GM19455 (cell line): ENCODE measurements around the gene SLC44A5.
"Not testable (repeated sequence)": the region's sequence is repeated elsewhere in the genome, so short reads cannot be mapped to it uniquely, and the experiment has no call there.

Experiments
- ATAC-seq: cut with Tn5 transposase; IDR thresholded peaks from one replicate; pipeline ENCODE4 v1.9.1; 2021; ENCODE audit not compliant: unreplicated experiment

The SLC44A5 gene

DNA sequence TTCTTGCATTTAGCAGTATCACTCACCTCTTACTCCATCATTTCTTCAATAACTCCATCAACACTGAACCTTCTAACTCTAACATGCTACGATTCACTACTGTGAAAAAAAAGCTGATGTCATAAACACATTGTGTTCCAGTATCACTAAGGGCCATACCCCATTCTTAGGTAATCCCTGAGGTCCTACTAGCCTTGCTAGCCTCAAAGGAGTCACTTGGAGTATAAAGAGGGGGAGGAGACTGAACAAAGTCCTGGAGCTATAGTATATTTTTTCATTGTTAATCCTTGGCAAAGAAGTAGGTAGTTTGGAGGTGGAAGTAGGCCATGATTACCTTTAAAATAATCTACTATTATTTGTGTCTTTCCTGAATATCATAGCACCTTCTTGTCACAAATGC lies at the start of gene SLC44A5:
Gene SLC44A5 (minus strand): TSS at position 101 of the 400 bp plus-strand sequence. CDS start 69,667 bp downstream, outside the sequence.
- no peak for ATAC-seq

DNA sequence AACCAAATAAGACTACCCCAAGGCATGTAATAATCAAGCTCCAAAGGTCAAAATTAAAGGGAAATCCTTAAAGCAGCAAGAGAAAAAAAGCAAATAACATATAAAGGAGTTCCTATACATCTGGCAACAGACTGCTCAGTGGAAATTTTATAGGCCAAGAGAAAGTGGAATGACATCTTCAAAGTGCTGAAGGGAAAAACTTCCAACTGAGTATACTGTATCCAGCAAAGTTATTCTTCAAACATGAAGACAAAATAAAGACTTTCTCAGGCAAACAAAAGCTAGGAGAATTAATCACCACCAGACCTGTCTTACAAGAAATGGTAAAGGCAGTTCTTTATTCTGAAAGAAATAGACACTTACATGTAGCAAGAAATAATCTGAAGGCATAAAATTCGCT lies 45.0 kb upstream of the SLC44A5 start:
- no peak for ATAC-seq

DNA sequence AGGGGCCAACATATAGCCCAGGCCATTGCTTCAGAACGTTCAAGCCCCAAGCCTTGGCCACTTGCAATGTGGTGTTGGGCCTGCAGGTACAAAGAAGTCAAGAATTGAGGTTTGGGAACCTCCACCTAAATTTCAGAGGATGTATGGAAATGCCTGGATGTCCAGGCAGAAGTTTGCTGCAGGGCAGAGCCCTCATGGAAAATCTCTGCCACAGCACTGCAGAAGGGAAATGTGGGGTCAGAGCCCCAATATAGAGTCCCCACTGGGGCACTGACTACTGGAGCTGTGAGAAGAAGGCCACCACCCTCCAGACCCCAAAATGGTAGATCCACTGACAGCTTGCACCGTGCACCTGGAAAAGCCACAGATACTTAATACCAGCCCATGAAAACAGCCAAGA lies 36.3 kb upstream of the SLC44A5 start:
- ATAC-seq = not testable (repeated sequence)

DNA sequence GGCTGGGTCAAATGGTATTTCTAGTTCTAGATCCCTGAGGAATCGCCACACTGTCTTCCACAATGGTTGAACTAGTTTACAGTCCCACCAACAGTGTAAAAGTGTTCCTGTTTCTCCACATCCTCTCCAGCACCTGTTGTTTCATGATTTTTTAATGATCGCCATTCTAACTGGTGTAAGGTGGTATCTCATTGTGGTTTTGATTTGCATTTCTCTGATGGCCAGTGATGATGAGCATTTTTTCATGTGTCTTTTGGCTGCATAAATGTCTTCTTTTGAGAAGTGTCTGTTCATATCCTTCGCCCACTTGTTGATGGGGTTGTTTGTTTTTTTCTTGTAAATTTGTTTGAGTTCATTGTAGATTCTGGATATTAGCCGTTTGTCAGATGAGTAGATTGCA lies 34.2 kb upstream of the SLC44A5 start:
- not testable (repeated sequence) for ATAC-seq

DNA sequence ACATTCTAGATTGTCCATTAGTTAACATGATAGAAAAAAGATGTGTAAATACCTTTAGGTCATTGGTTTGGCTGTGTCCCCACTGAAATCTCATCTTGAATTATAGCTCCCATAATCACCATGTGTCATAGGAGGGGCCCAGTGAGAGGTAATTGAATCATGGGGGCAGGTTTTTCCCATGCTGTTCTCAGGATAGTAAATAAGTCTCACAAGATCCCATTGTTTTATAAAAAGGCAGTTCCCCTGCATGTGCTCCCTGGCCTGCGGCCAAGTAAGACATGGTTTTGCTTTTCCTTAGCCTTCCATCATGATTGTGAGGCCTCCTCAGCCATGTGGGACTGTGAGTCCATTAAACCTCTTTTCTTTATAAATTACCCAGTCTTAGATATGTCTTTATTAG lies 32.5 kb upstream of the SLC44A5 start:
- ATAC-seq = no peak

DNA sequence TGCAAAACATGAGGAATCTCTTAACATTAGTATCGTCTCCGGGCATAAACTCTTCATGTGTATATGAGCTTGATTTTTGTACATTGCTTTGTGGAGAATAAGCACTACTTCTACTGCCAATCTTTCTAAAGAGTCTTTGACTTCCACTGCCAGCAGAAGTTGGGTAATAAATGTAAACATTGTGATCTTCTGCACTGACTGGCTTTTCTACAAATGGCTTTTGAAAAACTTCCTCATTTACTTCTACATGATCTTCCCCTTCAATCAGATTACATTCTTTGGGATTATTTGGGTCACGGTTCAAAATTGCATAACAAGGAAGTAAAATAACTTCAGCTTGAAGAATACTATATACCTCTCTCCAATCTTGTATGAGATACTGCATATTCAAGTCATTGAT lies 30.4 kb upstream of the SLC44A5 start:
- no peak for ATAC-seq

DNA sequence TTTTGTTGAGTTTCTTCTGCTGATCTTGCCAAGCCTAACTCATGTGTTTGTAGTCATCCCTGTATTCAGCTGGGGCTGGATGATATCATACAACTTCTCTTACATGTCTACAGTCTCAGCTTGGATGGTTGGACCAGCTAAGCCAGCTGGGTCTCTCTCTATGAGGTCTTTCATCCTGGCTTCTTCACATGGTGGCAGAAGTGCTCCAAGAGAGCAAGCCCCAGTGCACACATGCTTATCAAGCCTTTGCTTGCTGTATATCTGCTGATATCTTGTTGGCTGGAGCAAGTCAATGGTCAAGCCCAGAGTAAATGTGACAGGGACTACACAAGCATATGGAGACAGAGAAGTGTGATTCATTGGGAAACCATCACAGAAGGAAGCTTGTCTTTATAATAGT lies 29.2 kb upstream of the SLC44A5 start:
- no peak for ATAC-seq

DNA sequence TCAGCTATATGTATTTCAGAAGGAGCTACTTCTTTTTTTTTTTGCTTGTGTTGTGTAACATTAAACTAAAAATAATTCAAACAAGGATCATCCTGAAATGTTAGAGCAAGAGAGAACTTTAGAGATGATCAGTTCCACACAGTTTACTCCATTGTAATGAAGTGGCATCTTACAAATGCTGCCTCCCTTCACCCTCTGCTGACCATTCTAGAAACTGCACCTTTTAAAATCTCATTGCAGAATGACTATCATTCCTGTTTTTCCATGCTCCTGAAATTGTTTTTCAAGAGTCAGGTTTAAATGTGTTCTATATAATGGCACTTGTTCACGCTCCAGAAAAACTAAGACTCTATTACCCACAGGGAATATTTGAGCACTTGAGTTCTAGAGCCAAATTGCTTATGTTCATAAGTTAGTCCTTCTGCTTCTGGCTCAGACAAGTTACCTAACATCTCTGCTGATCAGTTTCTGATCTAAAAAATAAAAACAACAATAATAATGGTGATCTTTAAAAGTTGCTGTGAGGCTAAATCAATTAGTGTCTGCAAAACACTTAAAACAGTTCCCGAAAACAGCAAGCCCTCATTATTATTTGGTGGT lies 21.5 kb upstream of the SLC44A5 start:
- peak; percentile 84 for ATAC-seq

DNA sequence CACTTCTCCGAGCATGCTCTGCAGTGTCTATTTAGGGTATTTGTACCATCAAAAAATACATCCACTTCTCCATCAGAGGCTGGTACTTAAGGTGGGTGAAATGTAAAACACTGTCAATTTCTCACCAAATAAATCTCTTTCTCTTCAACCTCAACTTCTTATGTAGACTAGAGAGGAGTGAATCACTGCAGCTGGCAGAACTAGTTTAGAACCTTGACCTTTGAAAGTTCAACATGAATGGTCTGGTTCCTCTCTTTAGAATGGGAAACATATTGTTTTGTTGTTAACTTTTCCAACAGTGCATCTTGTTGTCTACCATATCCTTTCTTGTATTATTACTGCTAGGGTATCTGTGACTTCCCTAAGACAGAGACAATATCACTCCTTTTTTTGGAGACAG lies 20.1 kb upstream of the SLC44A5 start:
- no peak for ATAC-seq

DNA sequence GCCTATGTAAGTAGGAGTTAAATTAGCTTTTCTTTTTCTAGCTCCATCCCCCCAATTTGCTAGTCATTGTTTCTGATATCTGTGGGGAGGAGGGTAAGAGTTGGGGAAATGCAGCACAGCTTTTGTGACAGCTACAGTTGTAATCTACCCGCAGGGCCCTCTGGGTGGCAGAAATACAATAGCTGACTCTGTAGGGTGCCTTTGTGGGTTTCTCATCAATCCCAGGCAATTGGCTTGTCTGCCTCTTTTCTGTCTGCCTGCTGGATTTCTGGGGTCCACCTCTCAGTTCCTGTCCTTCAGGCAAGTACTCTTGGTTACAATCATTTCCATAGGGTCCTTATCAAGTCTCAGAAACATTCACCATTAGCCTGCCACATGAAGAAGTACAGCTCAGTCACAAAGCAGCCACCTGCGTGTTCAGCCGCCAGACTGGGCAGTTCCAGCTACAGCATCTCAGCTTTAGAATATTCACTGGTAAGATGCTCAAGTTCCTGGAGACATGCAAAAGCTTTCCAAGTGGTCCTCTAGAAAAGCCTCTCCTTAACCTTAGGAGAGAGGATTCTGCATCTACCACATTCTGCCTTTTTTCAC lies 19.2 kb upstream of the SLC44A5 start:
- ATAC-seq = no peak

DNA sequence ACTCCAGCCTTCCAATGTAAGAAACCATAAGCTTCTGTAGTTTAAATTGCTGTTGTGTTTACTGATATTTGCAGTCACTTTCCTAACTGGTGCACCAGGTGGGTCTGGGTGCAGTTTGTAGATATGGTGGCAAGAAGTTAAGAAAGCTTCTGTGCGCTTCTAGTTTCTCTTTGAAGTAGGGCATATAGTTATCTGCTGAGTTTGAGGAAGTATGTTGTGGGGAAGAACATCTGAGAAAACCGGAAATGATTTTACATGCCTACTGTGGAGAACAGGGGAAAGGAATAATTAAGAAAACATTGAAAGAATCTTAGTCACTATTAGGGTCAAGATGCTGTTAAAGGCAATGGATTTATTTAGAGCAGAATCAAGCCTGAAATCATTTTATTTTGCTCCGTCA lies 14.9 kb upstream of the SLC44A5 start:
- ATAC-seq = no peak

DNA sequence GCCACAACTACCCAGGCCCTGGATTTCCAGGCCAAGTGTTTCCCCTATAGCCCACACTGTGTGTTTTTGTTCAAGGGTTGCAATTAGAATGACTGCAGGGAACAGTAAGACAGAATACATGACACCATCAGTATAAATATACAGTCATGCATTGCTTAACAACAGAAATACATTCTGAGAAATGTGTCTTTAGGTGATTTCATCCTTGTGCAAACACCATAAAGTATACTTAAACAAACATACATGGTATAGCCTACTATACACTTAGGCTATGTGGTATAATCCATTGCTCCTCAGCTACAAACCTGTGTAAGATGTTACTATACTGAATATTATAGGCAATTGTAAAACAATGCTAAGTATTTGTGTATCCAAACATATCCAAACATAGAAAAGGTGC lies 7.5 kb upstream of the SLC44A5 start:
- ATAC-seq = no peak

DNA sequence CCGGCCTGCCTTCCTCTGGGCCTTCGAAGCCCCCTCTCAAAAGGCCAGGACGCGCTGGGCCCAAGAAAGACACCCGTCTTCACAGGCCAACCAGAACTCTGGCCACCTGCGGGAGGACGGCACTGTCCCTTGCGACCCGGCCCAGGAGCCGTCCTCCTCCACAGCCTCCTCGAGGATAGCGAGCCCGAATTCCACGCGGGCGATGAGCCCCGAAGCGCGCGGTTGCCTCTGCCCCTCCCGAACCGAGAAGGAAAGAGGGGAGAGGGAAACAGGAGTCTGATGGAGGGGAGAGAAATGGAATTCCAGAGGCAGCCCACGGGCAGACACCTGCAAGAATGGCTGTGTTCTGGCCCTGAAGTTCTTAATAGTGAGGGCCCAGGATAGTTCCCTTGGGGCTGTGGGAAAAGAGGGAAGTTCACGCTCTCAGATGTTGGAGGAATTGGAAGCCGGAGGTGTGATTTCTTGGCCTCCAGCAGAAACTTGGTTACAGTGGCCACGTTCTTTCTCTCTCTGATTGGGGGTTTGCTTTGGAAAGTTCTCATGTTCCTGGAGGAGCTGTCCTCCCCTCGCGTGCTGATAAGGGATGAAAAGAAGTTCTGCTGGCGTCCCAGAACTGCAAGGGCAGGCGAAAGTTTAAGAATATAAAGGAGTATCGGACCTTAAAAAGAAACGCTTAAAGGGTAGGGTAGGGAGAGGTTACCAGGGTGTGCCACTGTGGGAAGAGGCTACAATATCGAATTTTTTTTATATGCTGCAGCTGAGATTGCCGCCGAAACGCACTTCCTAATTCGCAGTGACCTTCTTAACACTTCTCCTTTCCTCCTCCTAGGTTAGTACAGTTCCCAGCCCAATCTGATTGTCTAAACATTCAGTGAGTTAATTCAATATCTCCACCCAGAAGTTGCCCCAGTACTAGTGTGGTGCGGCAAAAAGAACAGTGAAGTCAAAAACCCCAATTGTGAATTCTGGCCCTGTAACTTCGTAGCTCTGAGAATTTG lies 5.8 kb upstream of the SLC44A5 start:
- ATAC-seq = no peak

DNA sequence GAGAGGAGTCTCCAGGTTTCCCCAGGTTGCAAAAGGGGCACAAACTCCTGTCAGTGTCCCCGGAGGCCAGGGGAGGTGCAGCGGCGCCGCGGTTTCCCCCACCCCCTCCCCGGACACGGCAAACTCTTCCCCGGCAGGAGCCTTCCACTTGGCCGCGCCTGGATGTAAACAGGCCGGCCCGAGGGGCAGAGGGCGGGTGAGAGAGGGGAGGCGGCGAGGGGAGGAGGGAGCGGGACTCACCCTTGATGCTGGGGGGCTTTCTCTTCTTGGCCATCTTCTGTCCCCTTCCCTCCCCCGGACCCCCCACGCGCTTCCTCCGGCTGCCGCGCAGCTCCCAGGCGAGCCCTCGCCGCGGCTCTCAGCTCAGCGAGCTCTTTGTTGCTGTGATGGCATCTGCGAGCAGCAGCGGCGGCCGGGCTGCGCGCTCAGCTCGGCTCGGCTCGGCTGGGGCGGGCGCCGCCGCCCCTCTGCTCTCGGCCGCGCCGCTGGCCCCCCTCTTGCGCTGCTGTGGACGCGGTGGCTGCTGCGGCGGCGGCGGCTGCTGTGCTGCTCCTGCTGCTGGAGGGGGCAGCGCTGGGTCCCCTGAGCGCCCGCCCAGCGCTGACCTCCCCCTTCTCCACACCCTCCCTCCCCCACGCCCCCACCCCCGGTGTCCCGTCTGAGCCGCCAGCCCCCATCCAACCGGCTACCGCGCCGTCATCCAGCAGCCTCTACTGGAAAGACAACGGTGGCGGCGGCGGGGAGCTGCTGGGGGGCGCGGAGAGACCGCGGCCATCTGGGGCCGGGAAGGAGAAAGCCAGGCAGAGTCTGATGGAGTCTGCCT lies 4.9 kb upstream of the SLC44A5 start:
- no peak for ATAC-seq

DNA sequence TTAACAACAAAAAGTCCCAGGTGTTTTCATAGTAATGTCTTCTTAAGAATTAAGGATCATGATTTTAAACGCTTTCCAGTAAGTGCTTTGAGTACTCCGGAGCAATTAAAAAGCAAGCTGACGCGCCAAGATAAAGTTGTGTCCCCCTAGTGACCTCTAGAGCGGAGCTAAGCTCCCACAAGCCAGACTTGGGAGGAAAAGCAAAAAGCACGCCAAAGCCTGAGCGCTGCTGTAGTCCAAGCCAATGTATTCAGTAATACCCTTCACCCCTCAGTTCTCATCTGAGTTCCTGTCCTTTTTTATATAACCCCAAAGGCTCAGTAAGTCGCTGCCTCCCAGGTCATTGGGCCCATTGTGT lies 3.5 kb upstream of the SLC44A5 start:
- ATAC-seq = peak; percentile 9

DNA sequence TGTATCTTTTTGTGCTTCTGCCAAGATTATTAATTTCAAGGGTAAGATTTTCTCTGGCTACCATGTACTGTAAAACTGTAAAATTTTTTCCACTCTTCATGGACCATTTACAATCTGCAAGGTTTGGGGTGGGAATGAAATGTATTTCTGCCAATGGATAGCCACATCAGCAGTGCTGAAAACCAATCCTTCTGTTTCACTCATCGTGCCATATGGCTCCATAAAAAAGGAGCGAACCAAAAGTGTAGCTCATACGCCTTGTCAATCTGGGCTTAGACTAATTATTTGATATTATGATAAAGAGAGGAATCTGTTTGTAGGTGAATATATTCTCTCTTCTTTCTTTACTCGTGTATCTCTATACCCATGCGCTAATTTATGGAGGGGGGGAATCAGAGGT lies 3.0 kb upstream of the SLC44A5 start:
- no peak for ATAC-seq

DNA sequence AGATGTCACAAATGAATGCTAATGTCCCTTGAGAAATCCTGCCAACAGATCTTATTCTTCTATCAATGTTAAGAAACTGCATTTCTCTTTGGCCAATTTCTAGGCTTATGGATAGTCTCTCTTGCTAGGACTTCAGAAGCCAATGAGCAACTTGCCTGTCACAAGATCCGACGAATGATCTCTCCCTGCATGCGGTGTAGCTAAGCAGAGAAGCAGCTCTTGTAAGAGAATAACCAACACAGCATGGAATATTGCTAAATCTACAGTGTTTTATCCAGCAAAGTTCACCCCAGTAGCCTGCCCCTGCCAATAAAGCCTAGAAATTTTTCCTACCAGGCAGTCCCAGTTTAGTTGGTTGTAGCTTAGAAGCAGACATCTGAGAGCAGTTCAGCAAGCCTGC lies 2.1 kb upstream of the SLC44A5 start:
- no peak for ATAC-seq

DNA sequence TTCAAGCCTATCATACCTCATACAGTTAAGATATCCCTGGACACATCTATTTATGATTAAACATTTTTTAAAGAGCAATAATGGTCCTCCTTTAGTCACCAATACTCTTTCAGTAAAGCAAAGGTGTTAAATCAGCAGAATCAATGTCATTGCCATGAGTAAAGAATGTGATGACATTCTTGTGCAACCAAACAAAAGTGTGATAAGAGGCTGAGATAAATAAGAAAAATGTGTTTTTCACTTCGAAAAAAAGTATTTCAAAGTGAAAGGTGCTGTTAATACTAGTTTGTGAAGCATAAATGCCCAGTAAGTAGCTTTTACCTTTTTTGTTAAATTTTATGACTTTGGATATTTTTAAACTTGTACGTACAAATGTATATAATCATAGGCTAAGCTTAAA lies 8.4 kb downstream of the SLC44A5 start:
- ATAC-seq = no peak

DNA sequence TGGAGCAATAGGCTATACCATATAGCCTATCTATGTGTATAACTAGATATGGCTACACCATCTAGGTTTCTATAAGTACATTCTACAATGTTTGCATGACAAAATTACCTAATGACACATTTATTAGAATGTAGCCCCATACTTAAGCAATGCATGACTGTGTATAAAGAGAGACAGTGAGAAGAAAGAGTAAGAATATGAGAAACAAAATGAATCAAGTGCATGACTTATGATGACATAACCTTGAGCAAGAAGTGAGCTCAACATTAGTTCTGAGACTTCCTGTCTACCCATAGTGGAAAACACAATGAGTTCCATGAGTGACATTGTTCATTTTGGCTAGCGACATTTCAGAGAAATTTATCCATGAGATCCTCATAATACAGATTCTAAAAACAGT lies 10.1 kb downstream of the SLC44A5 start:
- ATAC-seq = no peak

DNA sequence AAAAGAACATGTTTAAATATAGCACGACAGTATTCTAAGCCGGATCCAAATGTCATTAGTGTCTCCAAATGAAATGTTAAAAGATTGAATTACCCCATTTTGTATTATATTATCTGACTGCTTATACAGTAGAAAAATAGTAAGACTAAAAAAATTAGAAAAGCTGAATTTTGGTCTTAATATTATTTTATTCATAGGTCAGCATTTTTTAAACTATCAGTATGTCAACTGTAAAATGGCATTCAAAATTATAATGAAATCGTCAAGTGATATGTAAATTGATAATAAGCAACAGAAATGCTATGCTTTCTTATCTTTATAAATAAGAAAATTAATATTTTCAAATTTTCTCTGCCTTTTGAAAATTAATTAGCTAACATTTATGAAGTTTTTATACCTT lies 16.6 kb downstream of the SLC44A5 start:
- ATAC-seq = no peak

DNA sequence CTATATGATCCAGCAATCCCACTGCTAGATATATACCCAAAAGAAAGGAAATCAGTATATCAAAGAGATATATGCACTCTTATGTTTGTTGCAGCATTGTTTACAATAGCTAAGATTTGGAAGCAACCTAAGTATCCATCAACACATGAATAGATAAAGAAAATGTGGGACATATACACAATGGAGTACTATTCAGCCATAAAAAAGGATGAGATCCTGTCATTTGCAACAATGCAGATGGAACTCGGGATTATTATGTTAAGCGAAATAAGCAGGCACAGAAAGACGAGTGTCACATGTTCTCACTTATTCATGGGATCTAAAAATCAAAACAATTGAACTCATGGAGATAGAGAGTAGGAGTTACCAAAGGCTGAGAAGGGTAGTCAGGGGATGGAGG lies 17.5 kb downstream of the SLC44A5 start:
- ATAC-seq = not testable (repeated sequence)
